Colon (tissue), 2 donors: ENCODE measurements around the gene TMEM175.
"Not testable (repeated sequence)": the region's sequence is repeated elsewhere in the genome, so short reads cannot be mapped to it uniquely, and the experiment has no call there.

Source experiments
- FAIRE-seq: peaks from 2 replicates; lab custom pipeline; 2012; peaks lifted over from hg19 to GRCh38; lab: Jason Lieb, UNC
- donor health status: control.
- donor health status: control.

TMEM175 gene

GRCh38 chr4:970854-971520, 38.7 kb downstream of the TMEM175 start:
- no peak for FAIRE-seq

- no peak for FAIRE-seq
Measured at GRCh38 chr4:971666-972500, 39.6 kb downstream of the TMEM175 start.

GRCh38 chr4:972651-973424, 40.6 kb downstream of the TMEM175 start:
- no peak for FAIRE-seq

- no peak for FAIRE-seq
Measured at GRCh38 chr4:973431-974397, 41.5 kb downstream of the TMEM175 start, which contains the start of gene DGKQ. TSS of gene DGKQ (minus strand) at chr4:973569. CDS start at chr4:973482, 87 bp downstream.

- no peak for FAIRE-seq
Measured at GRCh38 chr4:974668-975067, 42.4 kb downstream of the TMEM175 start.

GRCh38 chr4:976016-976415, 43.8 kb downstream of the TMEM175 start:
- FAIRE-seq: not testable (repeated sequence)

- FAIRE-seq: no peak
Measured at GRCh38 chr4:978957-979701, 46.9 kb downstream of the TMEM175 start.

GRCh38 chr4:982291-982690, 50.0 kb downstream of the TMEM175 start:
- no peak for FAIRE-seq

- FAIRE-seq: no peak
Measured at GRCh38 chr4:982814-983213, 50.6 kb downstream of the TMEM175 start.

- FAIRE-seq: no peak
Measured at GRCh38 chr4:984336-985054, 52.2 kb downstream of the TMEM175 start.

- no peak for FAIRE-seq
Measured at GRCh38 chr4:985123-985830, 53.0 kb downstream of the TMEM175 start.

GRCh38 chr4:986428-986878, 54.2 kb downstream of the TMEM175 start:
- FAIRE-seq: no peak

GRCh38 chr4:986879-987623, 54.8 kb downstream of the TMEM175 start, which contains the start of gene IDUA:
TSS of gene IDUA (plus strand) at chr4:987044. CDS start at chr4:987085, 41 bp downstream.
- FAIRE-seq: no peak

GRCh38 chr4:987624-988513, 55.6 kb downstream of the TMEM175 start:
- FAIRE-seq: no peak

- no peak for FAIRE-seq
Measured at GRCh38 chr4:988726-989721, 56.8 kb downstream of the TMEM175 start.
